Stimulated activated CD8-positive, alpha-beta memory T cell treated with anti-CD3 and anti-CD28 coated beads, Interleukin-15, amount 100 ng/mL, for 48 hours (primary cell): ENCODE measurements around the gene KIAA1755.

Experiments used
- DNase-seq, 2 donors: peaks; one replicate each; pipeline ENCODE4 v3.0.0-alpha.2; 2020; ENCODE audit warnings: low read depth in 2 of 2

The KIAA1755 gene

DNA sequence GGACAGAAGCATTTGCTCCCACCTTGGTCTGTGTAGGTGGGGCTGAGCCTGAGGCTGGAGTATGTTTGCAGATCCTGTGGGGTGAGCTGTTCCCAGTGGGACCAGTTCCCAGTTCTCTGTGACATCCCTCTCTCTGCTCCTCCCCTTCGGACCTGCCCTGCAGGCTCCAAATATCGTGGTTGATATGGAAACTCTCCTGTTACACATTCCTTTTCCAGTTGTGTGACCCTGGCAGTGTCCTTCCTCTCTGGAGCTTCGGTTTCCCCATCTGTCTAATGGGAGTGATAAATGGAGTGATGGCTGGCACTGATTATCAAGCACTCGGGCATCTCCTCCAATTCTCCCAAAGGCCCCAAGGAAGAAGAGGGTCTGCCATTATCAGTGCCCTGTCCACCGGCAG, 79.8 kb downstream of the KIAA1755 start:
- no peak for DNase-seq

DNA sequence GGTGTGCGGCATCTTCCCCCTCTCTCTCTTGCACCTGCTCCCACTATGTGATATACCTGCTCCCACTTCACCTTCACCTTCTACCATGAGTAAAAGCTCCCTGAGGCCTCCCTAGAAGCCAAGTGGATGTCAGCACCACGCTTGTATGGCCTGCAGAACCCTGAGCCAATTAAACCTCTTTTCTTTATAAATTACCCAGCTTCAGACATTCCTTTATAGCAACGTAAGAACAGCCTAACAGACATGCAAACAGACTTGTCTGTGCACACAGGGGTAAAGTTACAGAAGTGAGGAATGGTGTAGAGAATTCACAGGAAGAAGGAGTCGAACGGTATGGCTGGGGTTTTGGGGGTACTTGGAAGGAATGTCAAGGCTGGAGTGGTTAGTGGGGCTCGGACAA, 80.7 kb downstream of the KIAA1755 start:
- no peak for DNase-seq

DNA sequence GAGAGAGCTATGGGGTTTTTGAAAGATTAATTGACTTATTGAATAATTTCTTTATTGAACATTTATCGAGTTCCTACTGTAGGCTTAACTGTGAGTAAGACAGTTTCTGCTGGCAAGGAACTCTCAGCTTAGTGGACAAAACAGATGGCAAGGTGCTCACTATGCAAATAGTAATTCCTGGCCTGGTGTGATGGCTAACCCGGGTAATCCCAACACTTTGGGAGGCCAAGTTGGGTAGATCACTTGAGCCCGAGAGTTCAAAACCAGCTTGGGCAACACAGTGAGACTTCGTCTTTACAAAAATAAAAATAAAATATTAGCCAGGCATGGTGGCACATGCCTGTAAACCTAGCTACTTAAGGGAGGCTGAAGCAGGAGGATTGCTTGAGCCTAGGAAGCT, 82.0 kb downstream of the KIAA1755 start:
- no peak for DNase-seq

DNA sequence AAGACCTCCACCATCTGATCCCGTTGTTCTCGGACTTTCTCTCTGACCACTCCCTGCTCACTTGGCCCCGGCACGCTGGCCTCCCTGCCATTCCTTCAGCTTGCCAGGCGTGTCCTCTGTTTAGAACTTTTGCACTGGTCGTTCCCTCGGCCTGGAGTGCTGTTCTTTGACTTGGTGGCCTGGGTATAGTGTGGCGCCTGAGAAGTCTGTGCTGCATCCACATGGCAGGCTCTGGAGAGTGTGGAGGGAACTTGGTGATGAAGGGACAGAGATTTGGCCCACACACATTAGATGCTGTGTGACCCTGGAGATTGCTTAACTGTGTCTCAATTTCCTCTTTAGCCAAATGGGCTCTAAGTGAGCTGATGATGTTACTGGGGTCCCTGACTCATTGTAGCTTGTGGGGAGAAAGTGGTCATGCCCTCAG, 82.5 kb downstream of the KIAA1755 start:
- no peak for DNase-seq

DNA sequence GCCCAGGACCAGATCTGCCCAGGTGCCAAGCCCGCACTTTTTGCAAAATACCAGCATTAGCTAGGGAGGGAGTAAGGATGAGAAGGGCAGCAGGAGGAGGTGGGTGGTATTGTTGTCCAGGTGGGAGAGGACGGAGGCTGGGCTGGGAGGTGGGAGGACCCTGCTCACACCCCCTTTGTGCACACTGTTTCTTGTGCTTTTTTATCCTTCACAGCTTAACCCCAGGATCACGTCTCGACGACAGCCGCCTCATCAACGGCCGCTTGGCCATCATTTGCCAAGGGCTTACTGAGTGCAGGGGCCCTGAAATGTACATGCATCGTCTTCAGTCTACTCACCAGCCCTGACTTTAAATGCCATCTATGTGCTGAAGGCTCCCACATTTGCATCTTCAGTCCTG, 83.3 kb downstream of the KIAA1755 start:
- no peak for DNase-seq

DNA sequence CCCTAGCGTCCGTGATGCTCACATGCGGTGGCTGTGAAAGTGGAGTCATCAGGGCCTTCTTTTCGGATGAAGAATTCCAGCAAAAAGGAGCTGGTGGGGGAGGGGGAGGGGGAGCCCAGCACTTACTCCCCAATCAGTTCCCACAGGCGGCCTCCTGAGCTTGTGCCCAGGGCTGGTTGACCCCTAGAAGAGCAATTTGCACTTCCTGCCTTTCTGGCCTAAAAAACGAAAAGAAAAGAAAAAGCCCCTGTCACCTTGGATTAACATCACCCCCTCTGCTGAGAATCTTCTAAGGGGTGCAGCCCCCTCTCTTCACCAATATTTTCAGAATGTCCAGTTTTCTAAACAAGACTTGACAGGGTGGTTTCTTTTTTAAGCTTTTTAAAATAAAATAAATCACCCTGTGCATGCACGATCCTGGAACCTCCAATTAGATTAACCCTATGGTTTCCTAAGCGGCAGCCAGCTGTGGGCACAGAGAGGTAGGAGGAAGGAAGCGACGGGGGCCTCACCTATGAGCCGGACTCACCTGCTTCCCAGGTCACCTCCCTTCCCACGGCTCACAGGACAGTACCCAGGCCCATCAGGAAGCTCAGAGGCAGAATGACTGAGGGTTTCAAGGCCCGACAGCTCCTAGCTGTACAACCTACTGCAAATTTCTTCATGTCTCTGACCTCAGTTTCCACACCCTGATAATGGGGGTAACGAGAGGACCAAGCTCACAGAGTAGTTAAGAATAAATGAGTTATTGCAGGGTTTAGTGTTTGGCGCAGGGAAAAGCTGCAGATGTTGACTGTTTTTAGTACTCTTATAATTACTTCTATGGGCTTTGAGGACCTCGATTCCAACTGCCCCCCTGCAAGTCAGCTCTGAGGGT, 85.0 kb downstream of the KIAA1755 start:
- DNase-seq: no peak

DNA sequence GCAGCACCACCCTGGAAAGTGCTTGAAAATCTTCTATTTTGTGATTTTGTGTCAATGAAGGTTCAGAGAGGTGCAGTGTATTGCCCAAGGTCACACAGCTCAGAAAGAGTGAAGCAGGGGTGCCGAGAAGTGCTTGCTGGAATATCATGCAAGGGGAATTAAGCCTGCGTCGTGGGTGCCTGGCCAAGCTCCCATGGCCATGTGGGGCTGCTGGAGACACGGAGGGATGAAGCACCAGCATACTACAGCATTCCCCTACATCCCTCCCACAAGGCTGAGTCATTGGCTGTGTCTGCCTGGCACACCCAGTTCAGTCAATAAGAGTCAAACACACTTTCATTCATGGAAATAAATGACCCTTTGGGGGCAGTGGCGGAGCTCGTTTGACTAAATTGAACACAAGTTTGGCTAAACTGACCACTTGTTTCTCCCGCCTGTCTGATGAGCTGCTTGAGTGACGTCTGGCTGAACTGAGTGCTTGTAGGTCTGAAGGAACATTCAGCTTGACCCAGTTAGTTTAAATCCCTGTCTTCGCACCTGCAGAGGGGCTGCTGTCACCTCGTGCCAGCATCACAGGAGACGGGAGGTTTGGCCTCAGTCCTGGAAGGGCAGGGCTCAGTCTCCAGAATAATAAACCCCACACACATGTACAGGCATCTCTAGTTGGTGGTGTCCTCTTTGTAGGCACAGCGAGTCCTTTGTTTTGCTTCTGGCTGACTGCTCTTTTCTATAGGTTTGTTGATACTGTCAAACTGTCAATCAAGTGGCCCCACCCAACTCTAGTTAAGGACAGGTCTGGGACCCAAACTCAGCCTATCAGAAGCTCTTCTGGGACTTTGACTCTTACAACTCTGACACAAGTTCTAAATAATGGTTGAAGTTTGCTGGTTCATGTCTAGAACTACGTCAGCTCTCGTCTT, 87.0 kb downstream of the KIAA1755 start:
- DNase-seq: no peak

DNA sequence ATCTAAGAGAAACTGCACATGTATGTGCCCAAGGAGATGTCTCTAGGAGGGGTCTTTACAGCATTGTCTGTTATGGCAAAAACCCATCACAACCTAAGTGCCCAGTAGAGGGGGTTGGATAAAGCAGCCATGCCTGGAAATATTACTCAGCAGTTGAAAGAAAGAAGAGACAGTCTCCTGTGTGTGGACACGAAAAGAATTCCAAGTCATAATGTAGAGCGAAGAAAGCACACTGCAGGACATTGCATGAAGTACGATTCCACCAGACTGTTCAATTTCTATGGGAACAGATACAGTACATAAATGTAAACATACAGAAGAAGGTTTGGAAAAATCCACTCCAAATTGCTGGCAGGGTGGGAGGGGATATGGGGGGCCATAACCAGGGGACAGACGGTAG, 88.1 kb downstream of the KIAA1755 start:
- DNase-seq: no peak

DNA sequence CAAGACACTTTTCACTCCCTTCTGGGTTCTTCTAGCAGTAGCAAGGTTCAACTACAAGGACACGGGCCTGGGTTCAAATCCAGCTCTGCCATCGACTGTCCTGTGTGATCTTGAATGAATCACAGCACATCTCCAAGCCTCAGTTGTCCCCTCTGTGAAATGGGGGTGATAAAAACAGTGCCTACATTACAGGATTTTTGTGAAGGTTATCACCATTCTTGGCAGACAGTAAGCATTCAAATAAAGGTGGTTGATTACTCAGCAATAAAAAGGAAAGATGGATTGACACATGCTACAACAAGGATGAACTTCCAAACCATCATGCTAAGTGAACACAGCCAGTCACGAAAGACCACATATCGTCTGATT, 88.9 kb downstream of the KIAA1755 start:
- DNase-seq: no peak

DNA sequence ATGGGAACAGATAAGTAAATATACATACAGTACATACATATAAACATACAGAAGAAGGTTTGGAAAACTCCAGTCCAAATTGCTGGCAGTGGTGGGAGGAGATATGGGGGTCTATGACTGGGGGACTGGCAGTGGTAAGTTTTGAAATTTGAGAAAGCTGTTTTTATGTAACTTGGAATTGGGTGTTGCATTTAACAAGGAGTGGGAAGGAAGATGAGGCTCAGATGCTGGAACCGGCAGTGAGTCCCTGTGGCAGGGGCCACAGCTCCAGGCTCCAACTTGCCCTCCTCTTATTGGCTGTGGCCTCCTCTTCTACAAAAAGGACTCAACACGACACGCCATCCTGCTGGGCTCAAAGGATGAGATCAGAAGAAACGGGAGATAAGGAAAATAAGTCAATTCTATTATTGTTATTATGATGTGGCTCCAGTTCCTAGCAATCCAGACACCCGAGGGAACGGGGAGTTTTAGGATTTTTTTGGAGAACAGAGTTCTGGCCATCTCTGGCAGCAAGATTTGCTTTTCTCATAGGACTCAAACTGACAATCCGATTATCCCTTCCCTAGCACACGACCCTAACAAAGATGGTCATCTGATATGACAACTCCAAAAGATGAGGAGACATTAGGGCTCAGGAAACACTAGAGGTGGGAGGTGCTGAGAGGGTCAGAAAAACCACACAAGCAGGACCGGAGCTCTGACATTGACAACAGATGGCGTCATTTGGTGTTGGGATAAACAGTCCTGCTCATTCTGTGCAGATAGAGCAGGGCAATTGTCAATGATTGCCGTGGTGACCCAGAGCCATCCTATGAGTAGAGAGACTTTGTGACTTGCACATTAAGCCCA, 89.5 kb downstream of the KIAA1755 start:
- no peak for DNase-seq

DNA sequence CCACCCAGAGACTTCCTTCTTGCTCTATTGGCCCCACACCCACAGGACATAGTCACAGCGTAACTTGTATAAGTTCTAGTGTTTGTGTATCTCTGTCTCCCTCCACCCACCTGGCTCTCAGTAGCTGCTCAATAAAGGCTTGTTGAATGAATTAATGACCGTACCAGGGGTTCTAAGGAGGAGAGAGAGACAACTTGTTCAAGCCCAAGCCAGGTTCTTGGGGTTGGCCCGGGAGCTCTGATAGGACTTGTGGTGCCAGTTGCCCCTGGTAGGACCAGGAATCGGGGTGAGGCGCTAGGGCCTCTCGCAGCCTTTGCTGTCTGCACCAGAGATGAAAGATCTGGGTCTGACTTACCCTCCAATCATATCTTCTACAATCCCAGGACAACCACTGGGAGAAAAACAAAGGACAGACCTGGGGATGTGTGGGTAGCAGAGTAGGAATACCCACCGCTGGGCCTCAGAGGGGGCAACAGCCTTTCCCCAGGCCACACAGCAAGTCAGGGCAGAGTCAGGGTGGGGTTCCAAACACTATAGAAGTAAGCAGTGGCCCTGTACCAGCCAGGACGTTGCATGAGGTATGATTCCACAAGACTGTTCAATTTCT, 90.2 kb downstream of the KIAA1755 start:
- DNase-seq: no peak

DNA sequence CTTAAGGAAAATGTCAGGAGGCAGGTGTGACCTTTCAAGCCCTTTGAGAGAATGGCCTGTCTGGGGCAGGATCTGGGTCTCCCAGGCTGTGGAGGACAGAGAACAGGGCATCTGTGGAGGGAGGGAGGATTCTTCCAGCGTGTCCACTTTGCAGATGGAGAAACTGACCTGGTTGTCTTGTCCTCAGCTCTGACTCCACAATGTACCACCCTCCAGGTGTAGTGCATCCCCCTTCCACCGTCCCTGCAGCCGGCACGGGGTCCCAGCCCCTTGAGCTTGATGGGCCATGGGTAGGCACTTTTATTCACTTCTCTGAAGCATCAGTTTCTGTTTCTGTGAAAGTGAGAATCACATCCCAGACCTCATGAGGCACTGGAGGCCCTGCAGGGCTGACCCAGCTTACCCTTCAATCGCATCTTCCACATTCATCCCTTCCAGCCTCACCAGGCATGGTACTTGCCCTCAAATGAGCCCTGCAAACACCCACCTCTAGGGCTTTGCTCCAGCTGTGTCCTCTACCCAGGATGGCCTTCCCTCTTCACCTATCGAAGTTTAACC, 90.8 kb downstream of the KIAA1755 start:
- DNase-seq: no peak

DNA sequence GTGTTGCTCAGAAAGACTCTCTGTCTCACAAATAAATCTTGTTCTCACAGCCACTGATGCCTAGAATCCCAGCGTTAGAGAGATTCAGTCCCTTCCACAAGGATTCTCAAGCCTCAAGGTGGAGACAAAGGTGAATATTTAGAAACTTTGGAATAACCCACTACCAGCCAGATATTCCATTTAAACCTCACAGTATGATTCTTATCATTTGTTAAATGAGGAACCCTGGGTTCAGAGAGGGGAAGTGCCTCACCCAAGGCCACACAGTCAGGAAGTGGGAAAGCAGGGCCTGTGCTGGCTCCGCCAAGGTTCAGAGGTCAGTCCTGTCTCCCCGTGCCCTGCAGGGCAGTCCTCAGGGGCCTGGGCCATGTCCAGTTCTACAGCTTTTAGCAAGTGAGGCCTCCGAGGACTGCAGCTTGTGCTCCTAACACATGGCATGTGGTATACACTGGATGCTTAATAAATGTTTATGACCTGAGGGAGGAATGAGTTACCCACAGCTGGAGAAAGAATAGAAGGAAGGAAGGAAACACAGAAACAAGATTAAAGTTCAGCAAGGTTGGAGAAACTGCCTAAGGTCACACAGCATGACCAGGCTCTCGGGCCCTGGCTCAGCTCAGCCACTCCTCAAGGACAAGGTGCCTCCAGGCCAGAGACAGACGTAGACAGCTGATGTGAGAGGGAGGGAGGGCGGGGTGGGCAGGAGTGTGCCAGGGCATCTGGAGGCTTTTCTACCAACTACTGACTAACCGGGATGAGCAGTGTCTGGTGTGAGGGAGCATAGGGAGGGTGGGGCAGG, 91.5 kb downstream of the KIAA1755 start:
- no peak for DNase-seq

DNA sequence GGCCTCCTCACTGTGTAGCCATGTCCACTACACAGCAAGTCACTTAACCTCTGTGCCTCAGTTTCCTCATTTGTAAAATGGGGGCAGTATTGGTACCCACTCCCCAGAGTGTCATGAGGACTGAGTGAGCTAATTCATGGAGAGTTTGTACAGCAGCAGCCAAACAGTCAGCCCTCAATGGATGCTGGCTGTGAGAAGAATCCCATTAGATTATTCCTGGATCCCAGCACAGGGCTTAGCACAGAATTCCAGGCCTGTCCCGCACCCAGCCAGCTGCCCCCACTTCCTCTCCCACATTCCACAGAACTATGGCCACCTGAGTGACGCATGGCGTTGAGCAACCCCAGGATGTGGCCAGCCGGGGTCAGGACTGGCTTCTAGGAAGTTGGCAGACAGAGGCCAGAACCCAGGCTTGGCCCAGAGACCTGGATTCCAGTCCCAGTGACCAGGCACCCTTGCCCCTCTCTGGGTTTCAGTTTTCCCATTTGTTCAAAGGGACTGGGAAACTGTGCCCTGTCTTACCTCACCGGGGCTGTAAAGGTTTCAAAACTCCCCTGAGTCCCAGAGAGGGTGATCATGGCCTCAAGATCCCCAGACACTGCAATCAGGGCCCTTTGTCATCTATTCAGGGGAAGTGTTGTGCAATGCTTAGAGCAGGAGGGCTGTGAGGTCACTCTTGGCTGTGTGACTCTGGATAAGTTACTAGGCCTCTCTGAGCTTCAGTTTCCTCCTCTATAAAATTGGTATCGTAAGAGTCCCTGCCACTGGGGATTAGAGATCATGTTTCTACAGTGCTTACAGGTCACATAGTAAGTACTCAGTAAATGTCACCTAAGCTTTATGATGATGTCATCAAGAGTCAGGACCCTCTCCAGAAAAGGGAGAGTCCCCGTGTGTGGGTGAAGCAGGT, 92.4 kb downstream of the KIAA1755 start:
- DNase-seq: no peak

DNA sequence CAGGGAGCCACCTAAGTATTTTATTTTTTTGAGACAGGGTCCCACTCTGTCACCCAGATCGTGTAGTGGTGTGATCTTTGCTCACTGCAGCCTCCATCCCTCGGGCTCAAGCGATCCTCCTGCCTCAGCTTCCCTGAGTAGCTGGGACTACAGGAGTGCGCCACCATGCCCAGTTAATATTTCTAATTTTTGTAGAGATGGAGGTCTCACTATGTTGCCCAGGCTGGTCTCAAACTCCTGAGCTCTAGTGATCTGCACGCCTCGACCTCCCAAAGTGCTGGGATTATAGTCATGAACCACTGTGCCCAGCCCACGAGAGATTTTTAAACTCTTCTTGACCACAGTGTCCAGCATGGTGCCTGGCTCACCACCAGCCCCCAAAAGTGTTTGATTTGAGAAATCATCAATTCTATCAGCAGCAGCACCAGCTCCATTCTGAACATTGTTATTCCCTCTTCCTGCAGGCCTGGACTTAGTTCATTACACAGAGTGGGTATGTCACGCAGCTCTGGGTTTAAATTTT, 93.1 kb downstream of the KIAA1755 start:
- DNase-seq: no peak

DNA sequence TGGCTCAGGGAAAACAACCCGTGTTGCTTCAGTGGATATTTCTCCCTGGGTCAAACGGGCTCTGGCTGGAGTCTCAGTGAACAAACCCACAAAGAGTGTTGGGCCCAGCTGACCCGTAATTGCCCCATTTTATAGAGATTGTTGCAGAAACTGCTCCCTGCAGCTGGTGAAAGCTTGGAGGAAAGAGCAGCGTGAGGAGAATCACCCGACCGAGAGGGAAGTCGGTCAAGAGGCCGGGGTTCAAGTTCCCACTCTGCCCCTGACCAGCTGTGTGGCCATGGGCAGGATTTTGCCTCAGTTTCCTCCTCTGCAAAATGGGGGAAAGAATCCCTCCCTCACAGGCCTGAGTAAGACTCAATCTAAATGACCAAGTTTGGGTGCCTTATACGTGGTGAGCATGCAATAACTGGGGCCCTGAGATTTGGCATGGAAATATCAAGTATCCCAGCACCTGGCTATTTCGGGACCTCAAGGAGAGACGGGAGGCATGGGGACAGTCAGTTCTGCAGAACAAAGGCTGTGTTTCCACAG, 93.8 kb downstream of the KIAA1755 start:
- DNase-seq: no peak

DNA sequence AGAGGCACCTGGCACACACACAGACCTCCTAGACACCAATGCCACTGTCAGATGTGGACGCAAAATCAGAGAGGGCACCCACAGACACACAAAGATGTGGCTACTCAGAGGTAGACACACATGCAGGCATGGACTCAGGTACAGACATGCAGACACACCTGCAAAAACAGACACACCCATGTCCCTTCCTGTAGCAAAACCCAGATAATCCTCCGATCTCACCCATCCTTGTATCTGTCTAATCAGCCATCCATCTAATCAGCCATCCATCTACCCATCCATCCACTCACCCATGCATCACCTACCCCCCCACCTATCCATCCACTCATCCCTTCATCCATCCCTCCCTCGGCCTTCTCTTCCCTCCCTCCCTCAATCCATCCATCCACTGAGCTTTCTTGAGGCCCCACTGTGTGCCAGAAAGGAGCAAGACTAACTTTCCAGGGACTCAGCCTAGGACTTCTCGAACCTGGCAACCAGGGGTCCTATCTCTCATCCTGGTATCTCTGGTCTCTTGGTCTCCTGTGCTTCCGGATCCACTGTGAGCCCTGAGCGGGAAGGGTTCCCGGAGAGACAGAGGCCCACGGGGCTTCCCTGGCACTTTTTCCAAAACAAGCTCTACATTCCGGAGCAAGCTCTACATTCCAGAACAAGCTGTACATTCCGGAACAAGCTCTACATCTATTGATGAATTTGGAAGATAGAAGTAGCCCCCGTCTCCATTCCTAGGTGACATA, 94.4 kb downstream of the KIAA1755 start:
- no peak for DNase-seq
